Psoas muscle (tissue), 8 donors: ENCODE data around the gene LHFPL3. TPM values are rescaled to one million over a fixed set of nuclear protein-coding genes. Genes with fewer than 3 reads are reported as not detected.
A peak's percentile ranks its signal among the peaks of the same experiment; 100 is the strongest.

Experiments used
- ATAC-seq, 4 donors: fragments of 200-7000 bp; cut with Tn5 transposase; one replicate each; pipeline ENCODE4 v1.9.1; 2020; ENCODE audit warnings: moderate library complexity in 3 of 4, mild to moderate bottlenecking in 2 of 4
- DNase-seq, 2 donors: peaks; one replicate each; pipeline ENCODE4 v3.0.0-alpha.2; 2020
- H3K27ac ChIP-seq: fragments of 200-600 bp; one replicate; pipeline ENCODE4 v1.8.0; 2022
- H3K27me3 ChIP-seq, 3 donors: fragments of 200-600 bp in 1 of 3; one replicate each; pipeline versions ENCODE4 v1.6.1 to v1.8.0; 2013 to 2022; ENCODE audit warnings: low read length in 2 of 3, mild to moderate bottlenecking in 2 of 3, moderate library complexity in 1 of 3; ENCODE audit not compliant: insufficient read depth in 3 of 3
- H3K36me3 ChIP-seq, 2 donors: fragments of 200-600 bp in 1 of 2; one replicate each; pipeline versions ENCODE4 v1.6.1 to v1.8.0; 2013 to 2022; ENCODE audit warnings: low read depth in 1 of 2, mild to moderate bottlenecking in 1 of 2, moderate library complexity in 1 of 2; ENCODE audit not compliant: insufficient read depth in 1 of 2
- H3K4me1 ChIP-seq: fragments of 200-600 bp; one replicate; pipeline ENCODE4 v1.8.0; 2022
- H3K4me3 ChIP-seq: fragments of 200-600 bp; one replicate; pipeline ENCODE4 v1.8.0; 2022; ENCODE audit warnings: mild to moderate bottlenecking
- H3K9me3 ChIP-seq: fragments of 200-600 bp; one replicate; pipeline ENCODE4 v1.8.0; 2022
- CTCF ChIP-seq: fragments of 200-600 bp; IDR thresholded peaks from one replicate; pipeline ENCODE4 v1.8.0; 2022; ENCODE audit warnings: antibody characterized with exemption
- WGBS, 3 donors: extraction: QIAGEN DNeasy Blood & Tissue Kit; methylation state at CpG; one replicate each; pipeline versions ENCODE4 v1.1.6 to v1.1.7; 2013; 5-methylcytosine and 5-hydroxymethylcytosine counted together
- intact Hi-C, 2 donors: fragments of 100-400 bp; cut with DNase I; formaldehyde crosslinking; loops; one replicate each; pipeline versions ENCODE4 v1.11.0 to v1.14.2; 2022
- polyA plus RNA-seq, 3 donors: library from polyadenylated mRNA; stranded (reverse); fragments of 200-250 nt; gene quantifications; one replicate each; pipeline ENCODE4 v1.2.3, GENCODE V29; 2013
- total RNA-seq, 4 donors: library from RNA; stranded (reverse); fragmentation: NEBNext Ultra II Directional in 2 of 4; extraction: Animal tissue kit (Norgen Biotek cat#: 25700) in 2 of 4; gene quantifications; one replicate each; pipeline versions ENCODE4 v1.2.1 to v1.2.4, GENCODE V29; 2021 to 2023
- donor health status: healthy with polysubstance abuse.
- donor health status: DM: no; HTN: no; CAD: no; lungs with moderate emphysema.
- donor health status: Bipolar disorder and iron deficiency.
- donor health status: healthy.
- donor health status: DM: yes; HTN: yes; CAD: no.
- donor health status: DM: no; HTN: no; CAD: no.
- donor health status: DM: no; HTN: no; CAD: no.
- donor health status: DM: yes; HTN: yes; CAD: no.

Gene LHFPL3
- total and polyA plus RNA-seq, 7 donors, result not detected

- Histone ChIP-seq H3K4me1 (no peaks in the 10 kb centered on the region), H3K9me3 (no peaks in the 10 kb centered on the region), H3K27ac (no peak overlapping the region), H3K27me3 (peaks cover 0 to 19% (median 0%) of the 10 kb centered on the region in 3 donors), H3K36me3 (no peaks in the 10 kb centered on the region), H3K4me3 (no peak overlapping the region)
- no peak for TF ChIP-seq CTCF
- DNase-seq (no peak), ATAC-seq (no peak)
- intact Hi-C loops, result loop anchor here in 1 of 2 donors (5.0 kb wide), 2 partner anchors 613 to 1273 kb away; no protein-coding TSS in a partner anchor
- 49 to 63% (median 51%) methylated on average over 5 of the region's 5 CpGs for WGBS, 3 donors
Observed at GRCh38 chr7:104845557-104845956, 517.2 kb downstream of the LHFPL3 start.

- H3K4me3 ChIP-seq, result no peak overlapping the region
- WGBS, 3 donors, result 86 to 90% (median 87%) methylated on average over 1 of the region's 1 CpG
- no peak for DNase-seq
- no peaks in the 10 kb centered on the region for H3K36me3 ChIP-seq
- intact Hi-C loops, result loop anchor here (2.0 to 5.0 kb wide), 3 partner anchors 614 to 1274 kb away; no protein-coding TSS in a partner anchor
- no peaks in the 10 kb centered on the region for H3K4me1 ChIP-seq
- no peak overlapping the region for H3K27ac ChIP-seq
- H3K9me3 ChIP-seq, result no peaks in the 10 kb centered on the region
- H3K27me3 ChIP-seq, result peaks cover 0 to 15% (median 0%) of the 10 kb centered on the region in 3 donors
- TF ChIP-seq CTCF, result no peak
- ATAC-seq, result no peak
Observed at GRCh38 chr7:104846731-104847130, 518.3 kb downstream of the LHFPL3 start.

- Histone ChIP-seq H3K9me3 (no peaks in the 10 kb centered on the region), H3K27ac (no peak overlapping the region), H3K27me3 (peaks cover 0 to 15% (median 0%) of the 10 kb centered on the region in 3 donors), H3K36me3 (no peaks in the 10 kb centered on the region), H3K4me3 (no peak overlapping the region), H3K4me1 (no peaks in the 10 kb centered on the region)
- 41 to 43% (median 42%) methylated on average over 7 of the region's 7 CpGs for WGBS, 3 donors
- ATAC-seq (peak in 2 of 4 donors; percentile 45 to 59), DNase-seq (no peak)
- TF ChIP-seq CTCF, result peak; percentile 76
- intact Hi-C loops, result loop anchor here in 1 of 2 donors (5.0 kb wide), 2 partner anchors 616 to 1276 kb away; no protein-coding TSS in a partner anchor
Observed at GRCh38 chr7:104848138-104848990, 520.0 kb downstream of the LHFPL3 start.

GRCh38 chr7:104850374-104850773 lies 522.0 kb downstream of the LHFPL3 start:
- Histone ChIP-seq H3K9me3 (no peaks in the 10 kb centered on the region), H3K27me3 (peaks cover 0 to 4% (median 0%) of the 10 kb centered on the region in 3 donors), H3K27ac (no peak overlapping the region), H3K4me3 (no peak overlapping the region), H3K4me1 (no peaks in the 10 kb centered on the region), H3K36me3 (no peaks in the 10 kb centered on the region)
- DNase-seq, result no peak
- no peak for TF ChIP-seq CTCF
- intact Hi-C loops, result no loop called here
- WGBS, 3 donors, result 58 to 93% (median 90%) methylated on average over 1 of the region's 1 CpG
- no peak for ATAC-seq
